GM23338 (cell line): ENCODE measurements around the gene CENPA.

Experiments used
- CREB1 ChIP-seq: fragments of 250-450 bp; sonication (Bioruptor Pico); IDR thresholded peaks from 2 replicates; pipeline ENCODE4 v1.5.0; 2020; ENCODE audit warnings: low read depth, mild to moderate bottlenecking, moderate library complexity
- EZH2 ChIP-seq: fragments of 200-600 bp; sonication (generic); IDR thresholded peaks from one replicate; pipeline ENCODE4 v1.8.0; 2017; ENCODE audit warnings: antibody characterized with exemption, mild to moderate bottlenecking, low read depth; ENCODE audit not compliant: unreplicated experiment
- EZH2phosphoT487 ChIP-seq: fragments of 200-600 bp; sonication (generic); IDR thresholded peaks from one replicate; pipeline ENCODE4 v1.8.1; 2018; ENCODE audit warnings: antibody characterized with exemption; ENCODE audit not compliant: unreplicated experiment
- JUNB ChIP-seq: IDR thresholded peaks from one replicate; pipeline ENCODE4 v1.6.1; 2016; ENCODE audit warnings: antibody characterized with exemption; ENCODE audit not compliant: unreplicated experiment
- POLR2AphosphoS5 ChIP-seq: IDR thresholded peaks from 2 replicates; pipeline ENCODE4 v1.6.1; 2016; ENCODE audit warnings: antibody characterized with exemption, low read depth
- ZNF462 ChIP-seq: fragments of 250-450 bp; sonication (Bioruptor Pico); IDR thresholded peaks from 2 replicates; pipeline ENCODE4 v1.5.0; 2020; ENCODE audit warnings: mild to moderate bottlenecking, moderate library complexity
- TF ChIP-seq, protein P1 (sequence below), 2 experiments: fragments of 200-600 bp in 1 of 2; sonication (generic) in 1 of 2; conservative IDR thresholded peaks; 2 replicates each; pipeline versions ENCODE4 v1.5.1 to v1.6.1; 2016 to 2017; ENCODE audit warnings: antibody characterized with exemption in 2 of 2, low read depth in 2 of 2, mild to moderate bottlenecking in 2 of 2, moderate library complexity in 1 of 2
- TF ChIP-seq, protein P2 (sequence below): IDR thresholded peaks from one replicate; pipeline ENCODE4 v1.6.1; 2018; ENCODE audit warnings: antibody characterized with exemption; ENCODE audit not compliant: unreplicated experiment

- TF ChIP-seq, protein P1, sequence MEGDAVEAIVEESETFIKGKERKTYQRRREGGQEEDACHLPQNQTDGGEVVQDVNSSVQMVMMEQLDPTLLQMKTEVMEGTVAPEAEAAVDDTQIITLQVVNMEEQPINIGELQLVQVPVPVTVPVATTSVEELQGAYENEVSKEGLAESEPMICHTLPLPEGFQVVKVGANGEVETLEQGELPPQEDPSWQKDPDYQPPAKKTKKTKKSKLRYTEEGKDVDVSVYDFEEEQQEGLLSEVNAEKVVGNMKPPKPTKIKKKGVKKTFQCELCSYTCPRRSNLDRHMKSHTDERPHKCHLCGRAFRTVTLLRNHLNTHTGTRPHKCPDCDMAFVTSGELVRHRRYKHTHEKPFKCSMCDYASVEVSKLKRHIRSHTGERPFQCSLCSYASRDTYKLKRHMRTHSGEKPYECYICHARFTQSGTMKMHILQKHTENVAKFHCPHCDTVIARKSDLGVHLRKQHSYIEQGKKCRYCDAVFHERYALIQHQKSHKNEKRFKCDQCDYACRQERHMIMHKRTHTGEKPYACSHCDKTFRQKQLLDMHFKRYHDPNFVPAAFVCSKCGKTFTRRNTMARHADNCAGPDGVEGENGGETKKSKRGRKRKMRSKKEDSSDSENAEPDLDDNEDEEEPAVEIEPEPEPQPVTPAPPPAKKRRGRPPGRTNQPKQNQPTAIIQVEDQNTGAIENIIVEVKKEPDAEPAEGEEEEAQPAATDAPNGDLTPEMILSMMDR (conservative IDR thresholded peaks at IDR 0.05; ENCODE audit: low read depth in 2 of 2): no peak
- no peak for TF ChIP-seq EZH2
- TF ChIP-seq EZH2phosphoT487: no peak
- no peak for TF ChIP-seq POLR2AphosphoS5
- TF ChIP-seq, protein P2, sequence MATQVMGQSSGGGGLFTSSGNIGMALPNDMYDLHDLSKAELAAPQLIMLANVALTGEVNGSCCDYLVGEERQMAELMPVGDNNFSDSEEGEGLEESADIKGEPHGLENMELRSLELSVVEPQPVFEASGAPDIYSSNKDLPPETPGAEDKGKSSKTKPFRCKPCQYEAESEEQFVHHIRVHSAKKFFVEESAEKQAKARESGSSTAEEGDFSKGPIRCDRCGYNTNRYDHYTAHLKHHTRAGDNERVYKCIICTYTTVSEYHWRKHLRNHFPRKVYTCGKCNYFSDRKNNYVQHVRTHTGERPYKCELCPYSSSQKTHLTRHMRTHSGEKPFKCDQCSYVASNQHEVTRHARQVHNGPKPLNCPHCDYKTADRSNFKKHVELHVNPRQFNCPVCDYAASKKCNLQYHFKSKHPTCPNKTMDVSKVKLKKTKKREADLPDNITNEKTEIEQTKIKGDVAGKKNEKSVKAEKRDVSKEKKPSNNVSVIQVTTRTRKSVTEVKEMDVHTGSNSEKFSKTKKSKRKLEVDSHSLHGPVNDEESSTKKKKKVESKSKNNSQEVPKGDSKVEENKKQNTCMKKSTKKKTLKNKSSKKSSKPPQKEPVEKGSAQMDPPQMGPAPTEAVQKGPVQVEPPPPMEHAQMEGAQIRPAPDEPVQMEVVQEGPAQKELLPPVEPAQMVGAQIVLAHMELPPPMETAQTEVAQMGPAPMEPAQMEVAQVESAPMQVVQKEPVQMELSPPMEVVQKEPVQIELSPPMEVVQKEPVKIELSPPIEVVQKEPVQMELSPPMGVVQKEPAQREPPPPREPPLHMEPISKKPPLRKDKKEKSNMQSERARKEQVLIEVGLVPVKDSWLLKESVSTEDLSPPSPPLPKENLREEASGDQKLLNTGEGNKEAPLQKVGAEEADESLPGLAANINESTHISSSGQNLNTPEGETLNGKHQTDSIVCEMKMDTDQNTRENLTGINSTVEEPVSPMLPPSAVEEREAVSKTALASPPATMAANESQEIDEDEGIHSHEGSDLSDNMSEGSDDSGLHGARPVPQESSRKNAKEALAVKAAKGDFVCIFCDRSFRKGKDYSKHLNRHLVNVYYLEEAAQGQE: no peak
- TF ChIP-seq JUNB: no peak
- no peak for TF ChIP-seq ZNF462 (CRISPR knock-in tag)
- TF ChIP-seq CREB1 (CRISPR knock-in tag): no peak
Measured at GRCh38 chr2:26811261-26811660, 25.4 kb downstream of the CENPA start.
